HepG2 (cell line): ENCODE results near the gene TBX15. TPM values are rescaled to one million over a fixed set of nuclear protein-coding genes. Genes with fewer than 3 reads are reported as not detected.

Experiments used
- AGO2 ChIP-seq: fragments of 200-400 bp; formaldehyde crosslinking; optimal IDR thresholded peaks from 2 replicates; pipeline ENCODE3; 2017; ENCODE audit warnings: mild to moderate bottlenecking, low read depth, low read length, moderate library complexity
- AHDC1 ChIP-seq: sonication (generic); formaldehyde crosslinking; IDR thresholded peaks from 2 replicates; pipeline ENCODE4 v1.5.1; 2020; ENCODE audit warnings: mild to moderate bottlenecking, missing genetic modification reagents, borderline replicate concordance
- CC2D1A ChIP-seq: sonication (generic); formaldehyde crosslinking; IDR thresholded peaks from 2 replicates; pipeline ENCODE4 v1.8.1; 2023; ENCODE audit warnings: mild to moderate bottlenecking, missing genetic modification reagents
- CHD4 ChIP-seq: fragments of 200-600 bp; sonication (generic); IDR thresholded peaks from 2 replicates; pipeline ENCODE4 v1.7.0; 2017; ENCODE audit warnings: mild to moderate bottlenecking, low read length, borderline replicate concordance
- FOSL1 ChIP-seq: sonication (generic); formaldehyde crosslinking; IDR thresholded peaks from 2 replicates; pipeline ENCODE4 v1.9.0; 2021; ENCODE audit warnings: missing genetic modification reagents, borderline replicate concordance
- HHEX ChIP-seq: IDR thresholded peaks from 2 replicates; pipeline ENCODE4 v1.6.1; 2016; ENCODE audit warnings: control low read depth
- KAT8 ChIP-seq: IDR thresholded peaks from 2 replicates; pipeline ENCODE4 v1.6.1; 2016; ENCODE audit warnings: missing genetic modification reagents, missing compliant biosample characterization
- PHF20 ChIP-seq: sonication (generic); formaldehyde crosslinking; IDR thresholded peaks from 2 replicates; pipeline ENCODE4 v1.5.0; 2020; ENCODE audit warnings: mild to moderate bottlenecking, missing genetic modification reagents
- RXRA ChIP-seq: sonication (generic); formaldehyde crosslinking; IDR thresholded peaks from 2 replicates; pipeline ENCODE4 v1.5.1; 2020; ENCODE audit warnings: missing genetic modification reagents
- SALL2 ChIP-seq: sonication (generic); formaldehyde crosslinking; IDR thresholded peaks from 2 replicates; pipeline ENCODE4 v1.8.1; 2023; ENCODE audit warnings: mild to moderate bottlenecking, missing genetic modification reagents, inconsistent platforms
- SMAD9 ChIP-seq: sonication (generic); formaldehyde crosslinking; IDR thresholded peaks from 2 replicates; pipeline ENCODE4 v1.5.1; 2020; ENCODE audit warnings: mild to moderate bottlenecking, missing genetic modification reagents
- TEAD2 ChIP-seq: sonication (generic); formaldehyde crosslinking; IDR thresholded peaks from 2 replicates; pipeline ENCODE4 v1.9.0; 2021; ENCODE audit warnings: missing genetic modification reagents
- TRIM24 ChIP-seq: sonication (generic); formaldehyde crosslinking; IDR thresholded peaks from 2 replicates; pipeline ENCODE4 v1.8.0; 2022; ENCODE audit warnings: mild to moderate bottlenecking, missing genetic modification reagents
- ZEB1 ChIP-seq: IDR thresholded peaks from 2 replicates; pipeline ENCODE4 v1.6.1; 2012; ENCODE audit warnings: mild to moderate bottlenecking, low read depth, inconsistent platforms; ENCODE audit not compliant: insufficient replicate concordance
- ZFP36 ChIP-seq: fragments of 150-350 bp; IDR thresholded peaks from 2 replicates; pipeline ENCODE4 v1.6.1; 2018; ENCODE audit warnings: borderline replicate concordance, low read length, low read depth; ENCODE audit not compliant: partially characterized antibody
- ZKSCAN5 ChIP-seq: sonication (generic); formaldehyde crosslinking; IDR thresholded peaks from 2 replicates; pipeline ENCODE4 v1.5.1; 2020; ENCODE audit warnings: mild to moderate bottlenecking, missing genetic modification reagents
- ZNF253 ChIP-seq: sonication (generic); formaldehyde crosslinking; IDR thresholded peaks from 2 replicates; pipeline ENCODE4 v1.8.0; 2022; ENCODE audit warnings: mild to moderate bottlenecking, missing genetic modification reagents, borderline replicate concordance
- ZNF317 ChIP-seq: sonication (generic); formaldehyde crosslinking; IDR thresholded peaks from 2 replicates; pipeline ENCODE4 v1.5.0; 2020; ENCODE audit warnings: mild to moderate bottlenecking, missing genetic modification reagents
- ZNF496 ChIP-seq: sonication (generic); formaldehyde crosslinking; IDR thresholded peaks from 2 replicates; pipeline ENCODE4 v1.8.1; 2023; ENCODE audit warnings: mild to moderate bottlenecking, moderate library complexity, missing genetic modification reagents; ENCODE audit not compliant: insufficient replicate concordance
- ZNF546 ChIP-seq: sonication (generic); formaldehyde crosslinking; conservative IDR thresholded peaks from 2 replicates; pipeline ENCODE4 v1.8.1; 2023; ENCODE audit warnings: mild to moderate bottlenecking, missing genetic modification reagents
- ZNF737 ChIP-seq: sonication (generic); formaldehyde crosslinking; IDR thresholded peaks from 2 replicates; pipeline ENCODE4 v1.5.0; 2020; ENCODE audit warnings: missing genetic modification reagents, mild to moderate bottlenecking, borderline replicate concordance
- ZNF775 ChIP-seq: sonication (generic); formaldehyde crosslinking; IDR thresholded peaks from 2 replicates; pipeline ENCODE4 v1.4.0; 2020; ENCODE audit warnings: missing genetic modification reagents, mild to moderate bottlenecking, moderate library complexity, borderline replicate concordance
- polyA plus RNA-seq, 8 experiments: library from polyadenylated mRNA; depleted of rRNA in 3 of 8; stranded (reverse) in 7 of 8; unstranded in 1 of 8; fragments of >200 nt; fragmentation: Illumina TruSeq in 4 of 8; extraction: Trizol in 4 of 8; gene quantifications; 2 replicates each; pipeline versions ENCODE4 v1.2.1 to v1.2.3, GENCODE V29; 2011 to 2016; ENCODE audit warnings: low read depth in 4 of 8, missing spikeins in 1 of 8, mixed read lengths in 1 of 8; ENCODE audit not compliant: insufficient read depth in 1 of 8
- total RNA-seq, 5 experiments: library from RNA; depleted of rRNA; stranded (reverse); fragments of >200 nt; fragmentation: Illumina TruSeq; extraction: Trizol; gene quantifications; 2 replicates each; pipeline ENCODE4 v1.2.3, GENCODE V29; 2016; ENCODE audit warnings: low read depth in 1 of 5
- TF ChIP-seq, protein P1 (sequence below): IDR thresholded peaks from 2 replicates; pipeline ENCODE4 v1.6.1; 2018; ENCODE audit warnings: missing genetic modification reagents, mild to moderate bottlenecking, missing compliant biosample characterization

Gene TBX15
- total and polyA plus RNA-seq, 2 of the 13 experiments (the other 11 are each of a cell fraction or from before 2014, with no cell fraction given) = 0.42 to 1.9 TPM

- TF ChIP-seq TEAD2 (CRISPR knock-in tag) (no peak), ZNF737 (CRISPR knock-in tag) (no peak), ZNF253 (CRISPR knock-in tag) (no peak), SMAD9 (CRISPR knock-in tag) (no peak), ZNF496 (no peak), KAT8 (CRISPR knock-in tag) (peak; percentile 85), ZEB1 (no peak), SALL2 (CRISPR knock-in tag) (peak; percentile 62; the same call in 1 of the 2 replicates), AHDC1 (CRISPR knock-in tag) (peak; percentile 90), ZNF775 (CRISPR knock-in tag) (no peak), ZFP36 (no peak), FOSL1 (peak; percentile 26; the same call in 1 of the 2 replicates), ZKSCAN5 (CRISPR knock-in tag) (no peak), PHF20 (CRISPR knock-in tag) (0 out of 2 replicates have a peak, but pooled peaks have one; percentile 36), TRIM24 (CRISPR knock-in tag) (peak; percentile 97), CHD4 (no peak; the same call in 1 of the 2 replicates), ZNF546 (CRISPR knock-in tag) (no peak), HHEX (0 out of 2 replicates have a peak, but pooled peaks have one; percentile 27), ZNF317 (CRISPR knock-in tag) (peak; percentile 34; the same call in 1 of the 2 replicates), AGO2 (no peak), RXRA (peak; percentile 54; the same call in 1 of the 2 replicates), CC2D1A (no peak)
- TF ChIP-seq, protein P1, sequence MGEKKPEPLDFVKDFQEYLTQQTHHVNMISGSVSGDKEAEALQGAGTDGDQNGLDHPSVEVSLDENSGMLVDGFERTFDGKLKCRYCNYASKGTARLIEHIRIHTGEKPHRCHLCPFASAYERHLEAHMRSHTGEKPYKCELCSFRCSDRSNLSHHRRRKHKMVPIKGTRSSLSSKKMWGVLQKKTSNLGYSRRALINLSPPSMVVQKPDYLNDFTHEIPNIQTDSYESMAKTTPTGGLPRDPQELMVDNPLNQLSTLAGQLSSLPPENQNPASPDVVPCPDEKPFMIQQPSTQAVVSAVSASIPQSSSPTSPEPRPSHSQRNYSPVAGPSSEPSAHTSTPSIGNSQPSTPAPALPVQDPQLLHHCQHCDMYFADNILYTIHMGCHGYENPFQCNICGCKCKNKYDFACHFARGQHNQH = peak; percentile 75
Observed at GRCh38 chr1:118963456-118964430, 24.4 kb downstream of the TBX15 start (continued).
